Measurements from ENCODE around the gene TSPYL1.
"Not testable (repeated sequence)": the region's sequence is repeated elsewhere in the genome, so short reads cannot be mapped to it uniquely, and the experiment has no call there.

GRCh38 chr6:116325634-116326132 lies 46.0 kb upstream of the TSPYL1 start:
- not testable (repeated sequence) for TF ChIP-seq CTCF (conservative IDR thresholded peaks at IDR 0.05); EZH2 (IDR thresholded peaks at IDR 0.05; ENCODE audit: low read depth)
